ENCODE measurements around the gene POLD2.

Gene POLD2

DNA sequence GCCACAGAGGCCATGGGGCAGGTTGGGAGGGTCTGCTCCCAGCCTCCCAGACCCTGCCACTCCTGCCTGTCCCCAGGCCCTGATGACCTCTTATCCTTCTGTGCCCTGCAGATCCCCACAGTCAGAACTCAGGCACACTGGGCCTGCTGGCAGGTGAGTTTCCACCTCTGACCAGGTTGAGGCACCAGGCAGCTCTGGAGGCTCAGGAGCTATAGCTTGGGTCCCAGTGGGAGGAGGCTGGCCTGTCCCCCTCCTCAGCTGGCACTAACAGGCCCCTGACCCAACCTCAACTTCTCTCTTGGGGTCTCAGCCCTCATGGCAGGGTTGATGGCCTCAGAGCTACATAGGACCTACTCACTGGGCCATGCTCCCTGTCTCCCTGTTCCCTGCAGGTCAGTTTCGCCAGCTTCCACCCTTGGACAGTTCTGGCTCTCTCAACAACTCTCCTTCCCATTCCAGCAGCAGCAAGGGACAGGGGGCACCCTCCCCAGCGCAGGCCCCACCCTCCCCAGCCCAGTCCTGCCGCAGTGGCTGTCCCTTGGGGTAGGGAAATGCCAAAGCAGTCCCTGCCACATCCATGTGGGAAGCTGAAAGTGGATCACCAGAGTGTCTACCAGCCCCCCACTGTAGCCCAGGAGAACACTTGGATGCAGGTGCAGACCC, 21.9 kb downstream of the POLD2 start:
- WGBS, 2 donors (ENCODE audit: extremely low coverage in 2 of 2, insufficient read length in 2 of 2, insufficient replicate concordance in 1 of 2), result no CpG with 5 or more reads among the region's 3 CpGs
- Histone ChIP-seq H3K27me3 (ENCODE audit: control insufficient read depth in 3 of 3, insufficient read depth in 3 of 3, low read depth in 1 of 3, low read length in 3 of 3) (peaks cover 0 to 8% (median 5%) of the 10 kb centered on the region in 3 experiments), H3K79me1 (ENCODE audit: low read depth, low read length) (no peaks in the 10 kb centered on the region), H3K9me3 (replicated peaks in 1 of 2; ENCODE audit: control insufficient read depth in 2 of 2, insufficient read depth in 1 of 2, low read depth in 1 of 2, low read length in 2 of 2) (no peaks in the 10 kb centered on the region), H3K18ac (ENCODE audit: low read length) (peak overlapping the region; percentile 27), H3K9ac (ENCODE audit: low read depth, low read length, poor library complexity) (peak overlapping the region; percentile 30), H2AFZ (ENCODE audit: low read length) (peak overlapping the region; percentile 88), H3K14ac (ENCODE audit: low read length) (no peak overlapping the region), H3K27ac (replicated peaks; ENCODE audit: low read length) (no peak overlapping the region), H3K4me2 (ENCODE audit: insufficient read depth, low read length, poor library complexity, severe bottlenecking) (no peak overlapping the region), H2BK5ac (ENCODE audit: low read length) (peak overlapping the region; percentile 69), H3K36me3 (replicated peaks in 1 of 2; ENCODE audit: control insufficient read depth in 2 of 2, insufficient read depth in 2 of 2, low read length in 2 of 2) (no peaks in the 10 kb centered on the region), H2AK5ac (ENCODE audit: low read depth, low read length) (peak overlapping the region; percentile 60), H2BK12ac (ENCODE audit: low read length) (no peak overlapping the region), H4K8ac (ENCODE audit: low read depth, low read length) (no peak overlapping the region), H3K4ac (ENCODE audit: low read length) (no peak overlapping the region), H2BK120ac (ENCODE audit: low read depth, low read length) (peak overlapping the region; percentile 39), H4K91ac (ENCODE audit: low read depth, low read length, poor library complexity) (no peak overlapping the region), H3K4me3 (ENCODE audit: low read length in 2 of 2) (no peak overlapping the region), H3K23ac (ENCODE audit: low read depth, low read length, poor library complexity) (peak overlapping the region; percentile 27), H2BK15ac (ENCODE audit: low read length) (no peak overlapping the region), H3K4me1 (ENCODE audit: control insufficient read depth in 2 of 2, insufficient read depth in 1 of 2, low read depth in 1 of 2, low read length in 2 of 2) (peaks cover 8 to 14% of the 10 kb centered on the region in 2 donors)
- no peak for DNase-seq (ENCODE audit: low spot score)

DNA sequence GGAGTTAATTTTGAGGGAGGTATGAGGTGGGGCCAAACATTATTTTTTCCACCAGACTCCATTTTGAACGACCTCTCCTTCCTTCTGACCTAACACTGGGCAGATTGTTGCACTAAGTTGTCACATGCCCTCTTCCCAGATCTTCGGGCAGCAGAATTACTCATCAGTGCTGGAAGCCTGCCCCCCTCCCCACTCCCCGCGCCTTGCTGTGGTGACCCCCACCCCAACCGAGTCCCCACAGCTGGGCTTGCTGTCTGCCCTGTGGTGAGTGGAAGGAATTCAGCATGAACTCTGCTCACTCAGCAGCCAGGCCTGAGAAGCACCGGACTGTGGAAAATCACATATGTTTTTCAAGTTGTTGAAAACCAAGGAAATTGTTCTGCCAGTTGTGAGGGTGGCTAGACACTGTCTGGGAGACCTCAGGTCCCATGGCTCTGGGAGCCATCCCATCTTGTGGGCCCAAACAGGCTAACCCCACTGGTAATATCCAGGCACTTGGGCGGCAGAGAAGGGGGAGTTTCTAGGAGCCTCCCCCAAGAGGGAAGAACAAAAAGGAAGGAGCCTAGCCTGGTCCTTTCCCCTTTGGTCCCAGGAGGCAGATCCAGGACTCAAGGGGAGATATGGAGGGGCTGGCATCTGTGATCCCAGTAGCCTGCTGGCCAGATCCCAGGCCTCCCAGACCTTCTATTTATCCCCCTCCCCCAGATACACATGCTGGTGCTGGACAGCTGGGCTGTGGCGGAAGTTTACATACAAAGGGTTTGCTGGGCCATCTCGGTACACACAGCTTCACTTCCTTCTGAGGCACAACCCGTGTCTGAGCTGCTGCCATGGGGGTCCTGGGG, 22.7 kb downstream of the POLD2 start:
- Histone ChIP-seq H3K27ac (replicated peaks; ENCODE audit: low read length) (no peak overlapping the region), H2AK5ac (ENCODE audit: low read depth, low read length) (peak overlapping the region; percentile 60), H3K4me1 (ENCODE audit: control insufficient read depth in 2 of 2, insufficient read depth in 1 of 2, low read depth in 1 of 2, low read length in 2 of 2) (peaks cover 8 to 14% of the 10 kb centered on the region in 2 donors), H3K36me3 (replicated peaks in 1 of 2; ENCODE audit: control insufficient read depth in 2 of 2, insufficient read depth in 2 of 2, low read length in 2 of 2) (no peaks in the 10 kb centered on the region), H3K9ac (ENCODE audit: low read depth, low read length, poor library complexity) (peak overlapping the region; percentile 30), H3K4me3 (ENCODE audit: low read length in 2 of 2) (no peak overlapping the region), H3K18ac (ENCODE audit: low read length) (peak overlapping the region; percentile 41), H3K4ac (ENCODE audit: low read length) (no peak overlapping the region), H4K91ac (ENCODE audit: low read depth, low read length, poor library complexity) (no peak overlapping the region), H2BK15ac (ENCODE audit: low read length) (no peak overlapping the region), H2AFZ (ENCODE audit: low read length) (peak overlapping the region; percentile 88), H3K14ac (ENCODE audit: low read length) (no peak overlapping the region), H3K9me3 (replicated peaks in 1 of 2; ENCODE audit: control insufficient read depth in 2 of 2, insufficient read depth in 1 of 2, low read depth in 1 of 2, low read length in 2 of 2) (no peaks in the 10 kb centered on the region), H2BK12ac (ENCODE audit: low read length) (no peak overlapping the region), H2BK120ac (ENCODE audit: low read depth, low read length) (peak overlapping the region; percentile 39), H3K27me3 (ENCODE audit: control insufficient read depth in 3 of 3, insufficient read depth in 3 of 3, low read depth in 1 of 3, low read length in 3 of 3) (peaks cover 0 to 8% (median 5%) of the 10 kb centered on the region in 3 experiments), H4K8ac (ENCODE audit: low read depth, low read length) (peak overlapping the region; percentile 76), H3K4me2 (ENCODE audit: insufficient read depth, low read length, poor library complexity, severe bottlenecking) (no peak overlapping the region), H2BK5ac (ENCODE audit: low read length) (peak overlapping the region; percentile 69), H3K79me1 (ENCODE audit: low read depth, low read length) (no peaks in the 10 kb centered on the region), H3K23ac (ENCODE audit: low read depth, low read length, poor library complexity) (peak overlapping the region; percentile 27)
- WGBS, 2 donors (ENCODE audit: extremely low coverage in 2 of 2, insufficient read length in 2 of 2, insufficient replicate concordance in 1 of 2), result no CpG with 5 or more reads among the region's 10 CpGs
- DNase-seq (ENCODE audit: low spot score), result no peak

- H3K27ac ChIP-seq (replicated peaks; ENCODE audit: low read length), result no peak overlapping the region
- peak overlapping the region; percentile 88 for H2AFZ ChIP-seq (ENCODE audit: low read length)
- H2BK12ac ChIP-seq (ENCODE audit: low read length), result no peak overlapping the region
- H4K8ac ChIP-seq (ENCODE audit: low read depth, low read length), result no peak overlapping the region
- H2BK15ac ChIP-seq (ENCODE audit: low read length), result no peak overlapping the region
- peaks cover 3 to 8% of the 10 kb centered on the region in 2 donors for H3K4me1 ChIP-seq (ENCODE audit: control insufficient read depth in 2 of 2, insufficient read depth in 1 of 2, low read depth in 1 of 2, low read length in 2 of 2)
- H3K27me3 ChIP-seq (ENCODE audit: control insufficient read depth in 3 of 3, insufficient read depth in 3 of 3, low read depth in 1 of 3, low read length in 3 of 3), result peaks cover 0 to 8% (median 5%) of the 10 kb centered on the region in 3 experiments
- WGBS, 2 donors (ENCODE audit: extremely low coverage in 2 of 2, insufficient read length in 2 of 2, insufficient replicate concordance in 1 of 2), result no CpG with 5 or more reads among the region's 4 CpGs
- no peak overlapping the region for H2AK5ac ChIP-seq (ENCODE audit: low read depth, low read length)
- no peak overlapping the region for H2BK120ac ChIP-seq (ENCODE audit: low read depth, low read length)
- H4K91ac ChIP-seq (ENCODE audit: low read depth, low read length, poor library complexity), result no peak overlapping the region
- no peak overlapping the region for H3K4me3 ChIP-seq (ENCODE audit: low read length in 2 of 2)
- H3K9me3 ChIP-seq (replicated peaks in 1 of 2; ENCODE audit: control insufficient read depth in 2 of 2, insufficient read depth in 1 of 2, low read depth in 1 of 2, low read length in 2 of 2), result no peaks in the 10 kb centered on the region
- no peaks in the 10 kb centered on the region for H3K36me3 ChIP-seq (replicated peaks in 1 of 2; ENCODE audit: control insufficient read depth in 2 of 2, insufficient read depth in 2 of 2, low read length in 2 of 2)
- H3K4ac ChIP-seq (ENCODE audit: low read length), result no peak overlapping the region
- no peak overlapping the region for H2BK5ac ChIP-seq (ENCODE audit: low read length)
- no peak for DNase-seq (ENCODE audit: low spot score)
- H3K14ac ChIP-seq (ENCODE audit: low read length), result no peak overlapping the region
- no peak overlapping the region for H3K4me2 ChIP-seq (ENCODE audit: insufficient read depth, low read length, poor library complexity, severe bottlenecking)
- H3K18ac ChIP-seq (ENCODE audit: low read length), result no peak overlapping the region
- no peak overlapping the region for H3K23ac ChIP-seq (ENCODE audit: low read depth, low read length, poor library complexity)
- no peaks in the 10 kb centered on the region for H3K79me1 ChIP-seq (ENCODE audit: low read depth, low read length)
- no peak overlapping the region for H3K9ac ChIP-seq (ENCODE audit: low read depth, low read length, poor library complexity)
Measured at GRCh38 chr7:44099669-44100068, 23.7 kb downstream of the POLD2 start.

All from neuronal stem cell (in vitro differentiated cells).